Measurements from ENCODE around the gene SLC9A3.

SLC9A3 gene

DNA sequence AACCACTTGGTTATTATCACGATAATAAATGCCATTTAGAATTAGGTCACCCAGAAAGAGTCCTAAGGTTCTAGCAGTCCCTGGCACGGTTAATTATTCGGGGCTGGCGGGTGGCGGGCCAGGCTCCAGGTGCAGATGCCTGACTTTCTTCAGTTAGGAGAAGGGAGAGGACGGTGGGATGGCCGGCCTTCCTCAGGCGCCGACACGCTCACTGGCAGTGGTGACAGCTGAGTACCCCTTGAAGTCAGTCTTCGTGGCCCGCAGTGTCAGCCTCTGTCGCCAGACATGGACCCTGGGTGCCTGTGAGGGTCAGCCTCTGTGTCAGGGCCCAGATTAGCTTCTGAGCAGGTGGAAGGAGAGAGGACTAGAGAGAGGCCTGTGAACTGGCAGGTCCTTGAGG lies 102.3 kb downstream of the SLC9A3 start:
- TF ChIP-seq, protein P1, sequence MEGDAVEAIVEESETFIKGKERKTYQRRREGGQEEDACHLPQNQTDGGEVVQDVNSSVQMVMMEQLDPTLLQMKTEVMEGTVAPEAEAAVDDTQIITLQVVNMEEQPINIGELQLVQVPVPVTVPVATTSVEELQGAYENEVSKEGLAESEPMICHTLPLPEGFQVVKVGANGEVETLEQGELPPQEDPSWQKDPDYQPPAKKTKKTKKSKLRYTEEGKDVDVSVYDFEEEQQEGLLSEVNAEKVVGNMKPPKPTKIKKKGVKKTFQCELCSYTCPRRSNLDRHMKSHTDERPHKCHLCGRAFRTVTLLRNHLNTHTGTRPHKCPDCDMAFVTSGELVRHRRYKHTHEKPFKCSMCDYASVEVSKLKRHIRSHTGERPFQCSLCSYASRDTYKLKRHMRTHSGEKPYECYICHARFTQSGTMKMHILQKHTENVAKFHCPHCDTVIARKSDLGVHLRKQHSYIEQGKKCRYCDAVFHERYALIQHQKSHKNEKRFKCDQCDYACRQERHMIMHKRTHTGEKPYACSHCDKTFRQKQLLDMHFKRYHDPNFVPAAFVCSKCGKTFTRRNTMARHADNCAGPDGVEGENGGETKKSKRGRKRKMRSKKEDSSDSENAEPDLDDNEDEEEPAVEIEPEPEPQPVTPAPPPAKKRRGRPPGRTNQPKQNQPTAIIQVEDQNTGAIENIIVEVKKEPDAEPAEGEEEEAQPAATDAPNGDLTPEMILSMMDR (IDR thresholded peaks at IDR 0.05; ENCODE audit: low read depth, low read length), result no peak

DNA sequence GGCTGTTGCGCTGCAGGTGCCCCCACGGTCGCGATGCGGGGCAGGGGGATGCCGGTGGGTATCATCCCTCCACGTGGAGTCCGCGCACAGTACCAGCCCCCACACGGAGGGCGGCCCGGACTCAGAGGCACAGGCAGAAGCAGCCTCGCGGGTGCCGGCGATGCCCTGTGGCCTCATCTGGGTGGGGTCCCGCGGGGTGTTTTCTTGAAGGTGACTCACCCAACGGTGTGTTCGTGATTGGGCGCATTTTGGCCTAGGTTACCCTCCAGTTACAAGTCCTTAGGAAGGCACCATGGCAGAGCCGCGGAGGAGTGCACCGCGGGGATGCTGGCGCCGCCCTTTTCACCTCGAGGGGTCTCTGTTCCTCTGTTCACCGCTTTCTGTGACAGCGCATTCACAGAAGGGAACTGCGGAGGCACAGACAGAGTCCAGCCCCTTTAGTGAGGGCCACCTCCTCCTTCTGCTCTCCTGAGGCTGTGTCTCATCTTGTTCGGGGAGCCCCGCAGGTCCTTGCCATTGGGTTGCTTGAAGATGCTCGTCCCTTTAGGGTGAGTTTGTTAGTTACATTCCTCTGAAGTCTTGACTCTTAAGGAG lies 102.9 kb downstream of the SLC9A3 start:
- H3K4me3 ChIP-seq (ENCODE audit: low read depth, low read length), result no peak overlapping the region
- TF ChIP-seq, protein P1 (IDR thresholded peaks at IDR 0.05; ENCODE audit: low read depth, low read length), result no peak

More for the DNA sequence above, 102.3 kb downstream of the SLC9A3 start:
- no peak overlapping the region for H3K4me3 ChIP-seq (ENCODE audit: low read depth, low read length)

DNA sequence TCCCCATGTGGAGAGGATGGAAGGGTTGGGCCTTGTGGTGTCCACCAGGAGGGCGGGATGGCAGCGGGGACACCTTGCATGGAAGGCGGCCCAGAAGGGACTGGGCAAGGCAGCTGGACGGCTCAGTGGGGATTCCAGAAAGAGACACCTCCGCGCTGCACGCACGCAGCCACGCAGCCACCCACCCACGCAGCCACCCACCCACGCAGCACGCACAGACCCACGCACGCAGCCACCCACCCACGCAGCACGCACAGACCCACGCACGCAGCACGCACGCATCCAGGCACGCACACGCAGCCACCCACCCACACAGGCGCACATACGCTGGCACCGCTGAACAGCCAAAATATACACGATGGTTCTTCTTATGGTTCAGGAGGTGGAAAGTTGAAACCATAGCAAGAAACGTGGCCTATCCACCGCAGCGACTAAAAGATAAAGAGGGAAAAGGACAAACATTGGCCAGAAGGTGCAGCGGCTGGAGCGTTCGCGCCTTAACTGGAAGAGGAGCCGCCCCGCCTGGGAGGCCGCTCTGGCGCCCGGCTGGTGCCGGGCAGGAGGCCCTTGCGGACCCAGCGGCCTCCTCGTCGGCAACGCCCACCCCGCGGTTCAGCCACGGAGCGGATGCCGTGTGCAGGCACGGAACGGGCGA lies 103.5 kb downstream of the SLC9A3 start:
- TF ChIP-seq, protein P1 (IDR thresholded peaks at IDR 0.05; ENCODE audit: low read depth, low read length), result no peak
- no peak overlapping the region for H3K4me3 ChIP-seq (ENCODE audit: low read depth, low read length)

Measured in WI38 (cell line).